GM18507 (cell line): ENCODE data around the gene VWDE.

ENCODE experiments used
- DNase-seq: peaks from one replicate; pipeline ENCODE4 v3.0.0; 2011; ENCODE audit warnings: low read depth; ENCODE audit not compliant: insufficient read length; ENCODE audit errors: extremely low spot score
- FAIRE-seq: peaks from 2 replicates; lab custom pipeline; 2011; peaks lifted over from hg19 to GRCh38; lab: Jason Lieb, UNC

Gene VWDE

DNA sequence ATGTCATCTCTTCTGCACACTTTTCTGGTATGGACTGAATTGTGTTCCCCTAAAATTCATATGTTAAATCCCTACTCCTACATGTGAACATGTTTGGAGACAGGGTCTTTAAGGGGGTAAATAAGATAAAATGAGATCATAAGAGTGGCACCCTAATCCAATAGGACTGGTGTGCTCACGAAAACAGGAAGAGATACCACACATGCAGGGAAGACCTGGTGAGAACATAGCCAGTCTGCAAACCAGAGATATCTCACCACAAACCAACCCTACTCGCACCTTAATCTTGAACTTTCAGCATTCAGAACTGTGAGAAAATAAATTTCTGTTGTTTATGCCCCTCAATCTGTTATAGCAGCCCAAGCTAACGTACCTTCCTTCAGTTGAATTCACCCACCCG, 51.8 kb downstream of the VWDE start:
- no peak for FAIRE-seq
- no peak for DNase-seq

GRCh38 chr7:12350971-12351370, 52.7 kb downstream of the VWDE start:
- FAIRE-seq: no peak
- no peak for DNase-seq

- DNase-seq: no peak
- no peak for FAIRE-seq
Observed at GRCh38 chr7:12337095-12337494, 66.6 kb downstream of the VWDE start.

DNA sequence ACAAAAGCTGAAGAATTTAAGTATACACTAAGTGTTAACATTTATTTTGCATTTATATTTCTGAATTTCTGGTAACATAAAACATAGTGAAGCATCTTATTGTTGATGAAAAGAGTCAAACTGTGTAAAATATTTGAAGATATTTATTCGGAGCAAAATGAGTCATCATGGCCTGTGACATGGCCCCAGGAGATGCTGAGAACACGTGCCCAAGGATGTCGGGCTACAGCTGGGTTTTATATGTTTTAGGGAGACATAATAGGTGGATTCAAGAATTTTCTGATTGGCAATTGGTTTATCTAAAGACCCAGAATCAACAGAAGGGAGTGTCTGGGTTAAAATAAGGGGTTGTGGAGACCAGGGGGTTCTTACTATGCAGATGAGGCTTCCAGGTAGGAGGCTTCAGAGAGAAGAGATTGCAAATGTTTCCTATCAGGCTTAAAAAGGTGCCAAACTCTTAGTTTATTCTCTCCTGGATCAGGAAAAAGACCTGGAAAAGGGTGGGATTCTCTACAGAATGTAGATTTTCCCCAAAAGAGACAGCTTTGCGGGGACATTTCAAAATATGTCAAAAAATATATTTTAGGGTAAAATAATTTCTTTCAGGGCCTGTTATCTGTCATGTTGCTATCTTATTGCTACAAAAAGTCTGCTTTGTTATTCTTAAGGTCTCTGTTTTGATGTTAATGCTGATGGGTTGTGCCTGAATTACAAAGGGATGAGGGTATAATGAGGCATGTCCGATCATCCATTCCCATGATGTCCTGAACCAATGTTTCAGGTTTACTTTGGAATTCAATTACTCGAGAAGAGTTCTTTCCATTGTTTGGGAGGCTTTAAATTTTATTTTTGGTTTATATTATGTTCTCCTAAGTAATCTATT, 74.5 kb downstream of the VWDE start:
- DNase-seq (no peak), FAIRE-seq (no peak)

- FAIRE-seq (no peak), DNase-seq (no peak)
Observed at GRCh38 chr7:12327922-12328321, 75.7 kb downstream of the VWDE start.

DNA sequence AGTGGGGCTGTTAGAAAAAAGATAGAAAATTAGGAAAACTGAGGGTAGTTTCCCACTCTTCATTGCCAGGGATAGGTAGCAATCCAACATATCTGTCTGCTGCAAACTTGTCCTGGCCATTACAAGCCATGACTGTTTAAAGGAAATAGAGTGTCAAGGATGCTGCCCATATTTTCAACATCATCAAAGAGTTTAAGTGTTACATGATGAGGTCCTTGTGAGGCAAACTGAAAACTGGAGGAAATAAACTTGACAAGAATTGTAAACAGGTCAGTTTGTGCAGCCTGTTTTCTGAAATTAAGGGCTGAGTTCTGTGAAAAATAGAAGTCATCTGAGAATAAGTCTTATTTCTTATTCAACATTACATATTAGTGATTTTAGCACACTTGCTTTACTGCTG, 78.0 kb downstream of the VWDE start:
- FAIRE-seq (no peak), DNase-seq (no peak)

GRCh38 chr7:12323415-12323814, 80.2 kb downstream of the VWDE start:
- DNase-seq: no peak
- no peak for FAIRE-seq

DNA sequence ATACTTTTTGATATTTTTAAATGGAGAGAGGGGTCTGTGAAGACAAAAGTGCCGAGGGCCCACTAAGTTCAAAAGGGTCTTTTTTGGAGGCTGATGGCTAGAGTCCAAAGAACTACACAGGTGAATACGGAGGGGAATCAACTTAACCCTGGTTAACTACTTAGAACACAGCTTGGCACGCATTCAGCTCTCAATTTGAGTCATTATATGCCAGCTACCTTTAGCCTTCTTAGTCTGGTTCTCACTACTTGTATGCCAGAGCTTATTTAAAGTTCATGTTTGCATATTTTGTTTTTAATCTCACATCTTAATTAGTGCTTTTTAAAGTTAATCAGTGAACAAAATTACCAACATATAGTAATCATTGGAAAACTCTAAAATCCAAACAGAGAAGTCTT, 80.8 kb downstream of the VWDE start:
- DNase-seq (no peak), FAIRE-seq (no peak)

- no peak for DNase-seq
- no peak for FAIRE-seq
Observed at GRCh38 chr7:12322284-12322902, 81.3 kb downstream of the VWDE start.

DNA sequence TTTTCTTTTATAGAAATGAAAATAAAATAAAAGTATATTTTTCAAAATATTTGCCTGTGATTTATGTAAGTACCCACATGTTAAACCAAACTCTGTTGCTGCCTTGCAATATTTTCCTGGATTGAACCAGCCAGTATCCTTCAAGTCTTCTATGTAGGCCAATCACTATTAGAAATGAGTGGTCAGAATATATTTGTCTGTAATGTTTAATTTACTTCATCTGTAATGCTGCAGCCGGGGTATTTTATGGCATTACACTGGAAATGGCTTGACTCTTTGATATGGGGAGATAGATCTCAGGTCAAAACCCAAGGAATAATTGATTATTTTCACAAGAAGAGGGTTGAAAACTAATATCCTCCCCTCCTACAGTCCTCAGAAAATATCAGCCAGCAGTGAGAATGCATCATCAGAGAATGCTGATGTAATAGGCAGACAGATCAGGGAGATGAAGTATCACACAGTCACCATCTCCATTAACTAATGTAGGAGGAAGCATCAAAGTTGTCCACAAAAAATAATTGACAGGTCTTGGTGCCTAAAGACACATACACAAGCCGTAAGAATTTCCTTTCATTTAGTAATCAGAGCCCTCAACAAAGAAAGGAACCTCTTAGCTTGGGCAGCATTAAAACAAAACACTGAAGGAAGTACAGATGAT, 82.5 kb downstream of the VWDE start:
- FAIRE-seq (no peak), DNase-seq (no peak)

- FAIRE-seq: no peak
- no peak for DNase-seq
Observed at GRCh38 chr7:12320241-12320986, 83.3 kb downstream of the VWDE start.

- FAIRE-seq (no peak), DNase-seq (no peak)
Observed at GRCh38 chr7:12317675-12318074, 86.0 kb downstream of the VWDE start.

DNA sequence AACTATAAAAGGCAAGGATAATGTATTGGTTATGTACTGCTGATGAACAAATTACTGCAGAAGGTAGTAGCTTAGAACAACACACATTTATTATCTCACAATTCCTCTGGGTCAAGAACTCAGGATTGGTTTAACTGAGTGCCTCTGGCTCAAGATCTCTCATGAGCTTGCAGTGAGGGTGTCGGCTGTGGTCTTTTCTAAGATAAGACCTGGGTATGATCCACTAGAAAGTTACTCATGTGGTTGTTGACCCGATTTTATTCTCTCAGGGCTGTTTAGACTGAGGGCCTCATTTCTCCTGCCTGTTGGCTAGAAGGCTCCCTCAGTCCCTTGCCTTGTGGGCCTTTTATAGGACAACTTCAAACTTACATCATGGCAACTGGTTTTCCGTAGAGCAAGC, 86.7 kb downstream of the VWDE start:
- FAIRE-seq (no peak), DNase-seq (no peak)

DNA sequence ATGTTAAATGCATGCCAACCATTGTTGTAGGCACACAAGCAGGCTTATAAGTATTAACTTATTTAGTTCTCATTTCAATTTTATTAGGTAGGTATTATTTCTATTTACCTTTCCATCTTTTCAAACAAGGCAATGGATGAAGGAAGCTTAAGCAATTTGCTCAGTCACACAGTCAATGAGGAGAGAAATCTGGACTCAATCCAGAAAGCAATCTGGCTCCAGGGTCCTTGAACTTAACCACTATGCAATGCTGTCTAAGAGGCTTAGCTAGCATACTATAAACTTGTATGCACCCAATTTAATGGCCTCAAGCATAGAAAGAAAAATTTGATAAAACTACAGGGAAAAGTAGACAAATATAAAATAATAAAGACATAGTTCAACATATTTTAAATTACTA, 88.6 kb downstream of the VWDE start:
- no peak for DNase-seq
- no peak for FAIRE-seq

- FAIRE-seq: no peak
- no peak for DNase-seq
Observed at GRCh38 chr7:12314199-12314598, 89.5 kb downstream of the VWDE start.

GRCh38 chr7:12305502-12305901, 98.2 kb downstream of the VWDE start:
- FAIRE-seq: no peak

DNA sequence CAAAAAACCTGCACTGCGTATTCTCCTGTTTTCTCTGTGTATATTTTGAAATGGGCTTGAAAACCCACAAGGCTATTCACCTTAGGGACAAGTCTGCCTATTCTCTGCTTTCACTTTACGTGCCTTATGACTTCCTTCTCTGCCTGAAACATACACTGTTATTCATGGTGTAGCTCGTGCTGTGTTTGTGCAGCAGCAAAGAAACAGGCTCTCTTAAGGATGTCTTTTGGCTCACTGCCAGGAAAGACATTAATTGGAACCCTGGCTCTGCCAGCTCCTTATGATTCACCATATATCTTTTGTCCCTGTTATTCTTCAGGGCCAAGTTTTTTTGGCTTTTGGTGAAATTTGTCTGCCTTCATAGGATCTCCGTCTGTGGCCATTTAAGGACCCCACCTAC, 100.2 kb downstream of the VWDE start:
- FAIRE-seq (no peak), DNase-seq (no peak)

More at GRCh38 chr7:12305502-12305901, 98.2 kb downstream of the VWDE start:
- no peak for DNase-seq

DNA sequence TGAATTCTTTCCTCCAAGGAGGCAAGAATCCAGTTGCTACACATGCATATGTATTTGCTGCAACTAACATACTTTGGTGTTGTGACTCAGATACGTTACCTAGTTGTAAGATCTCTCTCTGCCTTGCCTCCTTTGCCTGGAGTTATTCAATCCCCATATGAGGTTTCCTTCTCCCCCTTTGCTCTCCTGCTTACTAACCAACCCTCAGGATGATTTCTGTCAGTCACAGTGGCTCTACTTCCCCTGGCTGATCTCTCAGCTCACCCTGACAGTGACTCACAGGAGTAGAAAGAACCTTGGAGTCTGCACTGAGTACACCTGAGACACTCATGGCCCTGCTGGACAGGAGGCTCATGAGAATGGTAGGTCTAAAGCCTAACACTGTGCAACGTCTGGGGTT, 100.6 kb downstream of the VWDE start:
- no peak for FAIRE-seq

DNA sequence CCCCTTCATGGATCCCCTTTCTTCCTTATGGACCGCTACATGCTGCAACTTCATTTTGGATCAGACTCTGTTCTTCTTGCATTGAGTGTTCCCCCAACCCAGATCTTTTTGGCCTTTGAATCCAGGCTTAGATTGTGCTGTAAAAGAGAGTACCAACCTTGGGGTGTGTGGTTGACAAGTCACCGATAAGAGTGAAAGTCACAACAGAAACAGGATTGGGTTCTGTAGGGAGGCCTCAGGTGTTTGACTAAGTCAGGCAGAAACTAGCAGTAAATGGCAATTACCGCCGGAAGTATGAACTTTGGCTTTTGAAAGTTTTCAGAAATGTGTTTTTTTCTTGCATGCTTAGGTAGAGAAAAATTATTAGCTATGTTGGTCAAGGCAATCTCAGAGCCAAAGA, 103.2 kb downstream of the VWDE start:
- DNase-seq: no peak
- no peak for FAIRE-seq

More for the DNA sequence above, 100.6 kb downstream of the VWDE start:
- no peak for DNase-seq

- no peak for DNase-seq
- FAIRE-seq: no peak
Observed at GRCh38 chr7:12299367-12299766, 104.3 kb downstream of the VWDE start.
